ENCODE measurements around the gene PAM.

PAM gene

DNA sequence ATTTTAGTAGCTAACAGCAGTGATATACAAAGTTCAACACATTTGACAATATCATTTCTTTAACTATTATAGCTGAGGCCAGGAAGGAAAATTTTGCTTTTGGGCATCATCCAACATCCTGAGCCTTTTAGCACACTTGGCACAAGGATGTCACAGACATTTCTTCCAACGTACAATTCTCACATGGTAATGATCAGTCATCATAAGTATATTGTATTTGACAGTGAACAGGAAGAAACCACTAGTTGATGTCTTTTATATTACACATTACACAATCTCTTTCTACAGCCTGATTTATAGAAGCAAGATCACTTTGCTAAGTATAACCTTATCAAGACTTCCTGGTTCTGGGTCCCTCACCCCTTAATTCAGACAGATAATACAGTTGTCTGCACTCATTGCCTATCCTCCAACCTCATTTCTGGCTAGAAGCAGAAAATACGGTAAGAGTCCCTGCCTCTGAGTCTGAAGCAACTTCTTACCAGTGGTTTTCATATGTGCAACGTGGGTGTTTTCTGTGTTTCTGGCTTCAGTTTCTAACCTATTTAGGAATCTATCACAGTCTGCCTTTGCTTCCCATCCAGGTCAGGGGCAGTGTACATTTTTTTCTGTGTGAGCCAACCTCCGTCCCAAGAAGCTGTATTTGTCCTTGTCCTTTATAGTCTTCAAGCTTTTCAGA is 167.8 kb downstream of the PAM start:
- Histone ChIP-seq H3K36me3 (ENCODE audit: control insufficient read depth, insufficient read depth, low read length, severe bottlenecking) (peaks cover 24% of the 10 kb centered on the region), H3K4me1 (ENCODE audit: control insufficient read depth, insufficient read depth, low read length) (peaks cover 32% of the 10 kb centered on the region), H3K9me3 (ENCODE audit: control insufficient read depth, low read length) (no peaks in the 10 kb centered on the region), H3K9ac (ENCODE audit: low read length) (no peak overlapping the region), H3K4me3 (ENCODE audit: low read length) (peak overlapping the region; percentile 28), H3K27me3 (replicated peaks; ENCODE audit: control insufficient read depth, insufficient read depth, low read length) (no peaks in the 10 kb centered on the region)
- peak; percentile 51 for DNase-seq (ENCODE audit: low read depth)

DNA sequence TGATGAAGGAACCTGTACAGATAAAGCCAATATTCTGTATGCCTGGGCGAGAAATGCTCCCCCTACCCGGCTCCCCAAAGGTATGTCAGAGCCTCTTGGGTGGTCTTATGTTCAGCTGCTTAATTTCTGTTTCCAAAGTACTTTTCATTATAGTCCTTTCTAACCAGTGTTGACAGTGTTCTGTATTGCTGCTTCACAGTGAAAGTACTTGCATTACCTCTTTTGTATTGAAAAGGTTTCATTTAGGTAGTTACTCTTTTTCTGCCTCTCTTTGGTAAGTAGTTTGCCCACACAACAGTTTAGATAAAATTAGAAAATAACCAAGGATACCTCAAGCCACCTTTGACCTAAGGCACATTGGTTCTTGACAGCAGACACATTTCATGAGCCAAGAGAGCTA is 169.9 kb downstream of the PAM start:
- Histone ChIP-seq H3K9ac (ENCODE audit: low read length) (no peak overlapping the region), H3K4me1 (ENCODE audit: control insufficient read depth, insufficient read depth, low read length) (peaks cover 32% of the 10 kb centered on the region), H3K9me3 (ENCODE audit: control insufficient read depth, low read length) (no peaks in the 10 kb centered on the region), H3K27me3 (replicated peaks; ENCODE audit: control insufficient read depth, insufficient read depth, low read length) (no peaks in the 10 kb centered on the region), H3K36me3 (ENCODE audit: control insufficient read depth, insufficient read depth, low read length, severe bottlenecking) (peaks cover 26% of the 10 kb centered on the region), H3K4me3 (ENCODE audit: low read length) (no peak overlapping the region)
- no peak for DNase-seq (ENCODE audit: low read depth)

DNA sequence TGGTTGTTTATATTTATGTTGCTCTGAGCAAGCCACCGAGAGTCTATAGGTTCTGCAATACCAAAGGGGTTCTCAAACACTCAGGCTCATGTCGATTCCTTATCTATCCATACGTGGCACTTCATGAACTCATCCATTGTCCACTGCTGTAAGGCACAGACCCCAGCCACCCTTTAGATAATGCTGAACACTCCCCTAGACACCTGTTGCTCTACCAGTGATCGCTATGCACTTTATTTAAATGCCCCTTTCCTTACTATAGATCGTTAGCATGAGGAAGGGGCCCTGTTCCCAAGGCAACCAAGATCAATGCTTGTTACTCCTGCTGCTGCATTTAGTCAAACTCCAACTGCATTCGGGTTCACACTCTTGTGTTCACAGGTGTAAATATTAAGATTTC is 171.9 kb downstream of the PAM start:
- Histone ChIP-seq H3K27me3 (replicated peaks; ENCODE audit: control insufficient read depth, insufficient read depth, low read length) (no peaks in the 10 kb centered on the region), H3K9ac (ENCODE audit: low read length) (no peak overlapping the region), H3K4me3 (ENCODE audit: low read length) (no peak overlapping the region), H3K9me3 (ENCODE audit: control insufficient read depth, low read length) (no peaks in the 10 kb centered on the region), H3K4me1 (ENCODE audit: control insufficient read depth, insufficient read depth, low read length) (peaks cover 18% of the 10 kb centered on the region), H3K36me3 (ENCODE audit: control insufficient read depth, insufficient read depth, low read length, severe bottlenecking) (peaks cover 28% of the 10 kb centered on the region)
- no peak for DNase-seq (ENCODE audit: low read depth)

DNA sequence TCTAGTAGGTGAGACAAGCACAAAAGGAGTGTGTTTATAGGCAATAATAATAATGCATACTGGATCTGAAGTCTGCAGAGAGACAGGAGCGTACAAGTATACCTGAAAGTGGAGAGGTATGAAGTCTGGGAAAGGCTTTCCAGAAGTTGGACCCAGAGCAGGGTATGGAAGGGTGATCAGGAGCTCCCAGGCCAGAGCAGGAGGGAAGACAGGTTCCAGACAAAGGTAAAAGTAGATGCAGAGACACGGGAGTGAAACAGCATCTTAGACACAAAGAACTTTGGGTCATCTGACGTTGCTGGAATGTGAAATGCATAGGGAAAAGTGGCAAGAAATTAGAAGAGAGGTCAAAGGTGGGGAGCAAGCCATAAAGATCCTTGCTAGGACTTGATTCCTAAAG is 175.1 kb downstream of the PAM start:
- DNase-seq (ENCODE audit: low read depth): no peak
- no peaks in the 10 kb centered on the region for H3K9me3 ChIP-seq (ENCODE audit: control insufficient read depth, low read length)
- no peak overlapping the region for H3K9ac ChIP-seq (ENCODE audit: low read length)
- no peaks in the 10 kb centered on the region for H3K27me3 ChIP-seq (replicated peaks; ENCODE audit: control insufficient read depth, insufficient read depth, low read length)
- H3K36me3 ChIP-seq (ENCODE audit: control insufficient read depth, insufficient read depth, low read length, severe bottlenecking): peaks cover 45% of the 10 kb centered on the region
- H3K4me3 ChIP-seq (ENCODE audit: low read length): no peak overlapping the region
- H3K4me1 ChIP-seq (ENCODE audit: control insufficient read depth, insufficient read depth, low read length): no peaks in the 10 kb centered on the region

DNA sequence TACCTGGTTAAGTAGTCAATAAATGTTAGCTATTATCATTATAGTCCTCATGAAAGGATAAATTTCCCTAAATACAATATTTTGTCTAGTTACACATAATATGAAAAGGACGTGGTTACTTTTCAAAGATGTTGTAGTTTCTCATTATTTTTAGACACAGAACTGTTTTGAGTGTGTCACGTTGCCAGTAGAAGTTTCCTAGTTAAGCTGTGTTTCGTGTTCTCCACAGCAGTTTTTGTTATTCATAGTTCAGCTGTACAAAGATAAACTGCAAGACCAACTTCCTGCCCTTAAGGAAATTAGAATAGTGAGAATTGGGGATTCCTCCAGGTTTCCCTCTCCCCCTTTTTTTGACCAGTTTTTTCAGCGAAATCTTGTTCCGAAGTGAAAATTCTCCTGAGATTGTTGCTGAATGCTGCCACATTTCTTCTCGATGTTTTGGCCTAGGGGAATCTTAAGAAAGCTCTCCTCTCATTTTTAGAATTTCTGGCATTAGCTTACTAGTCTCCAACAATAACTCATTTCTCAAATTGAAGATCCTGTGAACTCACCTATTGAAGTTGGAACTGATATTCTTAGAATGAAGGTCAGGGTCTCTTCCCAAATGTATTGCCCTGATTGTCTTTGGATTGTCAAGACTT is 176.1 kb downstream of the PAM start:
- Histone ChIP-seq H3K4me1 (ENCODE audit: control insufficient read depth, insufficient read depth, low read length) (no peaks in the 10 kb centered on the region), H3K36me3 (ENCODE audit: control insufficient read depth, insufficient read depth, low read length, severe bottlenecking) (peaks cover 41% of the 10 kb centered on the region)

DNA sequence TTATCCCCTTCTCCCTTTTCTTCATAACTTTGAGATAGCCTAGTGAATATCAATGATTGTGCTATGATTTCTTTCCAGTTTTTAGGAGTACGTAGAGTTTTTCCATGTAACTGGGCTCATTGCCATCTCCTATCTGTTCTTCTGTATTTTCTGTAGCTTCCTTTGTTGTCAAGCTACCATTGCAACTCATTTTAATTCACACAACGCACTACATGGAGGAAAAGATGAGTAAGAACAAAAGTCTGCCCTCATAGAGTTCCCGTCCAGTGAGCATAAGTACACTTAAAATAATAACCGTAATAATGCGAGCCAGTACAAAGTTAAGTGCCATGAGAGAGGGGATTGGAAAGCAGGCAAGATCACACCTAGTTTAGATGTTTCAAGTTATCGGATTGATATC is 177.7 kb downstream of the PAM start:
- Histone ChIP-seq H3K9ac (ENCODE audit: low read length) (no peak overlapping the region), H3K4me3 (ENCODE audit: low read length) (no peak overlapping the region), H3K9me3 (ENCODE audit: control insufficient read depth, low read length) (no peaks in the 10 kb centered on the region), H3K4me1 (ENCODE audit: control insufficient read depth, insufficient read depth, low read length) (no peaks in the 10 kb centered on the region), H3K27me3 (replicated peaks; ENCODE audit: control insufficient read depth, insufficient read depth, low read length) (no peaks in the 10 kb centered on the region), H3K36me3 (ENCODE audit: control insufficient read depth, insufficient read depth, low read length, severe bottlenecking) (peaks cover 30% of the 10 kb centered on the region)
- DNase-seq (ENCODE audit: low read depth): no peak

More for the DNA sequence above, 176.1 kb downstream of the PAM start:
- H3K4me3 ChIP-seq (ENCODE audit: low read length): no peak overlapping the region
- no peak for DNase-seq (ENCODE audit: low read depth)
- peak overlapping the region; percentile 10 for H3K9ac ChIP-seq (ENCODE audit: low read length)
- no peaks in the 10 kb centered on the region for H3K9me3 ChIP-seq (ENCODE audit: control insufficient read depth, low read length)
- H3K27me3 ChIP-seq (replicated peaks; ENCODE audit: control insufficient read depth, insufficient read depth, low read length): no peaks in the 10 kb centered on the region

DNA sequence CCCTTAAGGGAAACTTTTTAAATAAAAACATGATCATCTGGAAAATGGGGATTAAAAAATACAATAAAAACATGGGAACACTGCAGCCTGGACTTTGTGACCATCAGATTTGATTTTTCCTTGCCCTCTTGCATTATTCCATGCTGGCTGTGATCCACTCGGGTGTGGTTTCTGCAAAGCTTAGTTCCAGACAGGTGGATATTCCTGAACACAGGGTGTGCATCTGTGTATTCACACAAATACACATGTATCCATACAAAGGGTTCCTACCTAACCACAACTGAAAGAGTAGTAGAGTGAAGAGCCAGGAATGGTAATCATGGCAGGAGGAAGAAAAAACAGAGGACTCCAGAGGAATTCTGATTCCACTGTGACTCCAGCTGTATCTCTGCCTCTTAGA is 178.2 kb downstream of the PAM start:
- DNase-seq (ENCODE audit: low read depth): no peak
- H3K4me1 ChIP-seq (ENCODE audit: control insufficient read depth, insufficient read depth, low read length): no peaks in the 10 kb centered on the region
- no peaks in the 10 kb centered on the region for H3K9me3 ChIP-seq (ENCODE audit: control insufficient read depth, low read length)
- no peaks in the 10 kb centered on the region for H3K27me3 ChIP-seq (replicated peaks; ENCODE audit: control insufficient read depth, insufficient read depth, low read length)
- H3K36me3 ChIP-seq (ENCODE audit: control insufficient read depth, insufficient read depth, low read length, severe bottlenecking): peaks cover 30% of the 10 kb centered on the region
- no peak overlapping the region for H3K4me3 ChIP-seq (ENCODE audit: low read length)
- H3K9ac ChIP-seq (ENCODE audit: low read length): no peak overlapping the region

DNA sequence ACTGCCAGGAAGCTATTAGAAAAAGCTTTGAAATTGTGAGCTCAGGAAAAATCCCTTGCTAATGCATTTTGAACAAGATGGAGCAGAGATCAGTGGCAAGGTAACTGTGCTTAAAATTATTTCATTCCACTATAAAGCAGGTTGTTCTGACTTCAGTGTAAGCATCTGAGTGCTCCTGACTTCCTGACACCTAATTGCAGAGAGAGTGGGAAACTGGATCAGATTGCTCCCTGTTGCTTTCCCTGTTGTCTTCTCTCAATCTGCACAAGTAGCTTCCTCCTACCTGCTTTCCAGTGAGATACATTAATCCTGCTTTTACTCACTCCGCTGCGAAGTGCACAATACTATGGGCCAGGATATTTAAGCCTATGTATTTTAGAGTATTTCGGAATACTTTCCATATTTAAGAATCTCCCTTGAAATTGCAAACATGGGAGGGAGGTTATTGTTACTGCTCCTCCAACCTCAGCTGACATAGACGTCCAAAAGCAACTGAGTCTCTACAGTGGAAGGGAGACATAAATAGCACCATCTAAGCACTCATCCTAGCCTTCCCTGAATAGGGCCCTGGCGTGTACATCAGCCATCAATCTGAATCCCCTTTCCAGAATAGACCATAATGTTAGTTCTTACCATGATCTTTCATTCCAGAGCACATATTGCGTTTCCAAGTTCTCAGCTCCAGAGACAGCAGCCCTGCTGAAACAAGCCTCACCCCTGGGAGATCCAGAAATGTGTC is 178.8 kb downstream of the PAM start:
- Histone ChIP-seq H3K9ac (ENCODE audit: low read length) (no peak overlapping the region), H3K27me3 (replicated peaks; ENCODE audit: control insufficient read depth, insufficient read depth, low read length) (no peaks in the 10 kb centered on the region), H3K9me3 (ENCODE audit: control insufficient read depth, low read length) (no peaks in the 10 kb centered on the region), H3K4me3 (ENCODE audit: low read length) (no peak overlapping the region), H3K4me1 (ENCODE audit: control insufficient read depth, insufficient read depth, low read length) (no peaks in the 10 kb centered on the region), H3K36me3 (ENCODE audit: control insufficient read depth, insufficient read depth, low read length, severe bottlenecking) (peaks cover 30% of the 10 kb centered on the region)
- DNase-seq (ENCODE audit: low read depth): no peak

DNA sequence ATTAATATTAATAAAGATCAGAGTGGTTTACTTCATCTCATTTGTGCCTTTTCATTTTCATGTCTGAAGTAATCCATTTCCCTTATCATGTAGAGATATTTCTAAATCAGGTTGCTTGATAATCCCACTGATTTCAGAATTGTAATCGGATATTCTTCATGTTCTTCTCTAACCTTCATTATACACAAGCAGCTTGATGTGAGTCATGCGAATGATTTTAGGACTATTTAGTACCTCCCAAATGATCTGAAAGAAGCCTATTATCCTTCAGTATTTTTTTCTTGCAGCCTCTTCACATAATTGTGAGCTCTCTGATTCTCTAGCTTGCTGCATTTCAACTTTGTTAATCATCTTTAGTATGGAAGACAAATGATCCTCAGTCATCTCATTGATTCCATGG is 182.8 kb downstream of the PAM start:
- no peak overlapping the region for H3K9ac ChIP-seq (ENCODE audit: low read length)
- H3K9me3 ChIP-seq (ENCODE audit: control insufficient read depth, low read length): no peaks in the 10 kb centered on the region
- no peaks in the 10 kb centered on the region for H3K4me1 ChIP-seq (ENCODE audit: control insufficient read depth, insufficient read depth, low read length)
- H3K36me3 ChIP-seq (ENCODE audit: control insufficient read depth, insufficient read depth, low read length, severe bottlenecking): peaks cover 20% of the 10 kb centered on the region
- no peaks in the 10 kb centered on the region for H3K27me3 ChIP-seq (replicated peaks; ENCODE audit: control insufficient read depth, insufficient read depth, low read length)
- no peak overlapping the region for H3K4me3 ChIP-seq (ENCODE audit: low read length)
- DNase-seq (ENCODE audit: low read depth): peak; percentile 31

DNA sequence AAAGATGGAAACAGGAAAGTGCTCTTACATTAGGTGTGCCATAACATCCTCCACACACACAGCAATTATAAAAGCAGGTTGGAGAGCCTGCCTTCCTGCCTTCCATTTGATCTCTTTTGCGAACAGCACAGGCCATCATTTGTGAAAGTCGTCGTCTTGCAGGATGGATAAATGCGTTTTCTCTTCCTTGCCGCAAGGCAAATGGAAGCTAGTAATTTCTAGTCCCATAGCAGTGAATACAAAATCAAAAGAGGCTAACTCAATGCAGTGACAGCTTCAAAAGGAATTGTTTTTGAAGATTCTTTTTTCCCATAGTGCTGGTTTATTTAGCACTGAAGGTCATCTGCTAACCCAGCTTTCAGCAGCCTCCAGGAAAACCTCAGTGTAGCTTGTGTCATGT is 186.0 kb downstream of the PAM start:
- H3K36me3 ChIP-seq (ENCODE audit: control insufficient read depth, insufficient read depth, low read length, severe bottlenecking): peaks cover 9% of the 10 kb centered on the region
- H3K4me1 ChIP-seq (ENCODE audit: control insufficient read depth, insufficient read depth, low read length): no peaks in the 10 kb centered on the region
- H3K27me3 ChIP-seq (replicated peaks; ENCODE audit: control insufficient read depth, insufficient read depth, low read length): no peaks in the 10 kb centered on the region
- no peak for DNase-seq (ENCODE audit: low read depth)
- H3K4me3 ChIP-seq (ENCODE audit: low read length): no peak overlapping the region
- no peaks in the 10 kb centered on the region for H3K9me3 ChIP-seq (ENCODE audit: control insufficient read depth, low read length)
- no peak overlapping the region for H3K9ac ChIP-seq (ENCODE audit: low read length)

DNA sequence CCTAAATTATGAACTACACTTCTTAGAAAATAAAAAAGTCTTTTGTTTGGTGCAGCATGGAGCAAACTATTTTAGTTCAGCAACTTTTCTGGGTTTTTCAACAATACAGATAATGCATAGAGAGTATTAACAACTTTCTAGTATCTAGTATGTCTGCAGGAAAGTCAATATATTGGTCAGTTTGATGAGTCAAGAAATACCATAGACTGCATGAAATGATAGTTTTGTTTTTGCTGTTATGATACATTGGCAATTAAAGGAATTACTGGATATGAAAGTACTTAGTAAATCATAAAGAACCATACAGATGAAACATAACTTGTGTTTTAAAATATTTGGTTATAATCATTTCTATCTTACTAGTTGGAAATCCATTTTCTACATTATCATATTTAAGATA is 191.3 kb downstream of the PAM start:
- H3K36me3 ChIP-seq (ENCODE audit: control insufficient read depth, insufficient read depth, low read length, severe bottlenecking): peaks cover 51% of the 10 kb centered on the region
- no peaks in the 10 kb centered on the region for H3K9me3 ChIP-seq (ENCODE audit: control insufficient read depth, low read length)
- no peak overlapping the region for H3K4me3 ChIP-seq (ENCODE audit: low read length)
- no peak for DNase-seq (ENCODE audit: low read depth)
- H3K4me1 ChIP-seq (ENCODE audit: control insufficient read depth, insufficient read depth, low read length): no peaks in the 10 kb centered on the region
- no peaks in the 10 kb centered on the region for H3K27me3 ChIP-seq (replicated peaks; ENCODE audit: control insufficient read depth, insufficient read depth, low read length)
- H3K9ac ChIP-seq (ENCODE audit: low read length): no peak overlapping the region

Measured in adipocyte (in vitro differentiated cells).